Neural progenitor cell (in vitro differentiated cells): Measurements from ENCODE around the gene HS6ST3. TPM values are rescaled to one million over a fixed set of nuclear protein-coding genes. Genes with fewer than 3 reads are reported as not detected.

Source experiments
- DNase-seq: peaks from one replicate; pipeline ENCODE4 v3.0.0-alpha.2; 2016; ENCODE audit warnings: low spot score
- H2AFZ ChIP-seq: fragments of 200-600 bp; sonication (generic); replicated peaks from 2 replicates; pipeline ENCODE4 v1.6.1; 2016; ENCODE audit warnings: antibody characterized with exemption
- H3F3A ChIP-seq: fragments of 200-600 bp; sonication (generic); 2 replicates; pipeline ENCODE4 v1.6.1; 2016; ENCODE audit warnings: antibody characterized with exemption, low read depth
- H3K27ac ChIP-seq: fragments of 200-600 bp; sonication (generic); 2 replicates; pipeline ENCODE4 v1.5.1; 2016; ENCODE audit warnings: mild to moderate bottlenecking
- H3K27me3 ChIP-seq: fragments of 200-600 bp; sonication (generic); 2 replicates; pipeline ENCODE4 v1.6.1; 2016; ENCODE audit warnings: mild to moderate bottlenecking, moderate library complexity
- H3K36me3 ChIP-seq: fragments of 200-600 bp; sonication (generic); 2 replicates; pipeline ENCODE4 v1.5.1; 2016
- H3K4me1 ChIP-seq: fragments of 200-600 bp; sonication (generic); 2 replicates; pipeline ENCODE4 v1.6.1; 2016; ENCODE audit warnings: mixed run types
- H3K4me2 ChIP-seq: fragments of 200-600 bp; sonication (generic); 2 replicates; pipeline ENCODE4 v1.6.1; 2016
- H3K4me3 ChIP-seq: fragments of 200-600 bp; sonication (generic); 2 replicates; pipeline ENCODE4 v1.5.1; 2016
- H3K79me2 ChIP-seq: fragments of 200-600 bp; sonication (generic); 2 replicates; pipeline ENCODE4 v1.6.1; 2016; ENCODE audit warnings: low read depth
- H3K9ac ChIP-seq: fragments of 200-600 bp; sonication (generic); 2 replicates; pipeline ENCODE4 v1.6.1; 2016
- H3K9me3 ChIP-seq: fragments of 200-600 bp; sonication (generic); 2 replicates; pipeline ENCODE4 v1.5.1; 2016; ENCODE audit warnings: low read depth
- H4K20me1 ChIP-seq: fragments of 200-600 bp; sonication (generic); 2 replicates; pipeline ENCODE4 v1.6.1; 2016; ENCODE audit warnings: low read depth
- H3K27ac Mint-ChIP-seq: 3 replicates; pipeline ENCODE4 v1.8.0; 2021; ENCODE audit warnings: mixed read lengths
- H3K27me3 Mint-ChIP-seq: 2 replicates; pipeline ENCODE4 v1.8.0; 2022; ENCODE audit warnings: low read depth, mild to moderate bottlenecking, inconsistent platforms, moderate library complexity, mixed read lengths; ENCODE audit not compliant: insufficient read depth
- H3K36me3 Mint-ChIP-seq: 3 replicates; pipeline ENCODE4 v1.8.0; 2021; ENCODE audit warnings: mixed read lengths
- H3K4me1 Mint-ChIP-seq: 3 replicates; pipeline ENCODE4 v1.8.0; 2021; ENCODE audit warnings: mixed read lengths
- H3K4me3 Mint-ChIP-seq: 3 replicates; pipeline ENCODE4 v1.8.0; 2021; ENCODE audit warnings: mild to moderate bottlenecking, moderate library complexity, mixed read lengths
- H3K9me3 Mint-ChIP-seq: 3 replicates; pipeline ENCODE4 v1.8.0; 2020; ENCODE audit warnings: mixed read lengths
- EZH2 ChIP-seq: fragments of 200-600 bp; sonication (generic); IDR thresholded peaks from 2 replicates; pipeline ENCODE4 v1.6.1; 2017; ENCODE audit warnings: antibody characterized with exemption, mild to moderate bottlenecking, moderate library complexity
- EZH2phosphoT487 ChIP-seq: fragments of 200-600 bp; sonication (generic); IDR thresholded peaks from 2 replicates; pipeline ENCODE4 v1.6.1; 2017; ENCODE audit warnings: antibody characterized with exemption
- total RNA-seq: library from RNA; depleted of rRNA; stranded (reverse); fragments of >200 nt; gene quantifications from 2 replicates; pipeline ENCODE4 v1.2.3, GENCODE V29; 2015; ENCODE audit warnings: low replicate concordance
- TF ChIP-seq, protein P1 (sequence below): fragments of 200-600 bp; sonication (generic); IDR thresholded peaks from 2 replicates; pipeline ENCODE4 v1.5.1; 2017; ENCODE audit warnings: antibody characterized with exemption, mild to moderate bottlenecking

Gene HS6ST3
- total RNA-seq, 1 donor from 2014 or later, result 0.39 TPM

- Histone ChIP-seq H3K36me3 (no peaks in the 10 kb centered on the region), H3K27ac (no peak overlapping the region), H4K20me1 (no peaks in the 10 kb centered on the region), H3K27me3 (no peaks in the 10 kb centered on the region), H3K9me3 (no peaks in the 10 kb centered on the region), H3K4me2 (no peak overlapping the region), H2AFZ (no peak overlapping the region), H3F3A (no peaks in the 10 kb centered on the region), H3K9ac (no peak overlapping the region), H3K4me3 (no peak overlapping the region), H3K4me1 (no peaks in the 10 kb centered on the region), H3K79me2 (no peaks in the 10 kb centered on the region)
- H3K36me3 Mint-ChIP-seq, result no peaks in the 10 kb centered on the region
- no peaks in the 10 kb centered on the region for H3K4me1 Mint-ChIP-seq
- H3K27ac Mint-ChIP-seq, result no peak overlapping the region
- H3K9me3 Mint-ChIP-seq, result no peaks in the 10 kb centered on the region
- TF ChIP-seq EZH2 (no peak), EZH2phosphoT487 (no peak)
- TF ChIP-seq, protein P1, sequence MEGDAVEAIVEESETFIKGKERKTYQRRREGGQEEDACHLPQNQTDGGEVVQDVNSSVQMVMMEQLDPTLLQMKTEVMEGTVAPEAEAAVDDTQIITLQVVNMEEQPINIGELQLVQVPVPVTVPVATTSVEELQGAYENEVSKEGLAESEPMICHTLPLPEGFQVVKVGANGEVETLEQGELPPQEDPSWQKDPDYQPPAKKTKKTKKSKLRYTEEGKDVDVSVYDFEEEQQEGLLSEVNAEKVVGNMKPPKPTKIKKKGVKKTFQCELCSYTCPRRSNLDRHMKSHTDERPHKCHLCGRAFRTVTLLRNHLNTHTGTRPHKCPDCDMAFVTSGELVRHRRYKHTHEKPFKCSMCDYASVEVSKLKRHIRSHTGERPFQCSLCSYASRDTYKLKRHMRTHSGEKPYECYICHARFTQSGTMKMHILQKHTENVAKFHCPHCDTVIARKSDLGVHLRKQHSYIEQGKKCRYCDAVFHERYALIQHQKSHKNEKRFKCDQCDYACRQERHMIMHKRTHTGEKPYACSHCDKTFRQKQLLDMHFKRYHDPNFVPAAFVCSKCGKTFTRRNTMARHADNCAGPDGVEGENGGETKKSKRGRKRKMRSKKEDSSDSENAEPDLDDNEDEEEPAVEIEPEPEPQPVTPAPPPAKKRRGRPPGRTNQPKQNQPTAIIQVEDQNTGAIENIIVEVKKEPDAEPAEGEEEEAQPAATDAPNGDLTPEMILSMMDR, result no peak
- DNase-seq, result no peak
- H3K4me3 Mint-ChIP-seq, result no peak overlapping the region
- H3K27me3 Mint-ChIP-seq, result peaks cover 4% of the 10 kb centered on the region
Measured at GRCh38 chr13:96492766-96493165, 402.9 kb downstream of the HS6ST3 start.

DNA sequence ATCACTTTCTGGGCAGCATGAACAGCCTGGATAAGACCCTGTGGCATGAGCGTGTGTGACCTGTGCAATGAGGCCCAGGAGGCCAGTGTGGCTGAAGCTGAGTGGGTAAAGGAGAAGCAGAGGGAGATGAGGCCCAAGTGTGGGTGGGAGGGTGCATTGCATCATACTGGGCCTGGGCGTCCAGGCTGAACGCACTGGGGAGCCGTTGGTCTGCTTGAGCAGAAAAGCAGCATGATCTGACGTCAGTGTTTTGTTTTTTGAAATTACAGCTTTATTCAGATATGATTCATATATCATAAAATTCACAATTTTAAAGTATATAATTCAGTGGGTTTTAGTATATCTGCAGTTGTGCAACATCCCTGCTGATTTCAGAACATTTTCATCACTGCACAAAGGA is 409.7 kb downstream of the HS6ST3 start:
- Histone ChIP-seq H3K4me1 (no peaks in the 10 kb centered on the region), H2AFZ (no peak overlapping the region), H4K20me1 (no peaks in the 10 kb centered on the region), H3K27me3 (no peaks in the 10 kb centered on the region), H3F3A (no peaks in the 10 kb centered on the region), H3K9me3 (no peaks in the 10 kb centered on the region), H3K9ac (no peak overlapping the region), H3K79me2 (no peaks in the 10 kb centered on the region), H3K4me3 (no peak overlapping the region), H3K4me2 (no peak overlapping the region), H3K27ac (no peak overlapping the region), H3K36me3 (no peaks in the 10 kb centered on the region)
- DNase-seq, result no peak
- no peaks in the 10 kb centered on the region for H3K27me3 Mint-ChIP-seq
- no peak overlapping the region for H3K27ac Mint-ChIP-seq
- H3K36me3 Mint-ChIP-seq, result no peaks in the 10 kb centered on the region
- H3K4me3 Mint-ChIP-seq, result no peak overlapping the region
- TF ChIP-seq, protein P1, result no peak
- TF ChIP-seq EZH2phosphoT487 (no peak), EZH2 (no peak)
- H3K4me1 Mint-ChIP-seq, result no peaks in the 10 kb centered on the region
- H3K9me3 Mint-ChIP-seq, result no peaks in the 10 kb centered on the region

DNA sequence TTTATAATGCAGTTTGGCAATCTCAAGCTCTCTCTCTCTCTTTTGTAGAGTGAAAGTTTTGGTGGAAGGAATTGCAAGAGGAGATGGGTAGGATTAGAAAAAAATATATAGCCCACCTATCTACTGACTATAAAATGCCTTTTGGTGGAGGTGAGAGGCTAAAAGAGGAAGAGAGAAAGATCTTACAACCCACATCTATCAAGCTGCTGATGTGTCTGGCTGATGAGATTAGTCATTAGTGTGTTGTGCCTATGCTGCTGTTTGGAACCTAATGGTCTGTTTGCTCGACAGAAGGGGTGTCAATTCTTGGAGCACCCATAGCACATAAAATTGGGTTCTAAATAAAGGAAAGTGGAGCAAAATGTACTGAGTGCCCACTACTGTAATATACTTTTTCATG is 411.0 kb downstream of the HS6ST3 start:
- Mint-ChIP-seq H3K36me3 (no peaks in the 10 kb centered on the region), H3K27ac (no peak overlapping the region), H3K9me3 (no peaks in the 10 kb centered on the region), H3K4me1 (no peaks in the 10 kb centered on the region), H3K27me3 (no peaks in the 10 kb centered on the region), H3K4me3 (no peak overlapping the region)
- Histone ChIP-seq H3K4me2 (no peak overlapping the region), H3K4me1 (no peaks in the 10 kb centered on the region), H3K9me3 (no peaks in the 10 kb centered on the region), H3K36me3 (no peaks in the 10 kb centered on the region), H2AFZ (no peak overlapping the region), H4K20me1 (no peaks in the 10 kb centered on the region), H3K27me3 (no peaks in the 10 kb centered on the region), H3K4me3 (no peak overlapping the region), H3K9ac (no peak overlapping the region), H3K79me2 (no peaks in the 10 kb centered on the region), H3F3A (no peaks in the 10 kb centered on the region), H3K27ac (no peak overlapping the region)
- no peak for DNase-seq
- TF ChIP-seq EZH2phosphoT487 (no peak), EZH2 (no peak)
- TF ChIP-seq, protein P1, result no peak
